OCI-LY7 (cell line): ENCODE results near the gene TRAF6. TPM values are rescaled to one million over a fixed set of nuclear protein-coding genes. Genes with fewer than 3 reads are reported as not detected.

Experiments
- BruUV-seq: library from RNA; stranded (reverse); fragments of 400-500 nt; replicated peaks from 2 replicates; lab custom pipeline; 2021; lab: Mats Ljungman, UMichigan
- CTCF ChIA-PET: fragments of 300-600 bp; sonication (Branson Sonifier 250); formaldehyde crosslinking; loops from one replicate; lab custom pipeline; 2022; ENCODE audit warnings: antibody characterized with exemption; ENCODE audit not compliant: unreplicated experiment; lab: Charles Lee
- POLR2A ChIA-PET: fragments of 300-600 bp; sonication (Branson Sonifier 250); formaldehyde crosslinking; loops from one replicate; lab custom pipeline; 2022; ENCODE audit warnings: antibody characterized with exemption; lab: Charles Lee
- DNase-seq: peaks from one replicate; pipeline ENCODE4 v3.0.0-alpha.2; 2015; ENCODE audit warnings: low spot score
- H2AFZ ChIP-seq: fragments of 200-600 bp; sonication (generic), shearing (Covaris generic); 2 replicates; pipeline ENCODE4 v1.6.1; 2014; ENCODE audit warnings: mild to moderate bottlenecking, antibody characterized with exemption, low read length, moderate library complexity
- H3K27ac ChIP-seq: fragments of 200-600 bp; sonication (generic); 2 replicates; pipeline ENCODE4 v1.5.1; 2014; ENCODE audit warnings: mixed run types, low read depth, mild to moderate bottlenecking, moderate library complexity, low read length, inconsistent platforms; ENCODE audit not compliant: poor library complexity, severe bottlenecking
- H3K36me3 ChIP-seq: fragments of 200-600 bp; sonication (generic); 2 replicates; pipeline ENCODE4 v1.6.1; 2014; ENCODE audit warnings: mild to moderate bottlenecking, antibody characterized with exemption, low read length, moderate library complexity, mixed read lengths; ENCODE audit not compliant: insufficient read depth
- H3K4me1 ChIP-seq: fragments of 200-600 bp; sonication (generic); 2 replicates; pipeline ENCODE4 v1.5.1; 2014; ENCODE audit warnings: mild to moderate bottlenecking, low read length; ENCODE audit not compliant: insufficient read depth, poor library complexity, severe bottlenecking
- H3K4me2 ChIP-seq: fragments of 200-600 bp; sonication (generic); 2 replicates; pipeline ENCODE4 v1.6.1; 2014; ENCODE audit warnings: mild to moderate bottlenecking, low read length
- H3K4me3 ChIP-seq: fragments of 200-600 bp; sonication (generic); 2 replicates; pipeline ENCODE4 v1.5.1; 2014; ENCODE audit warnings: mild to moderate bottlenecking, low read depth, low read length; ENCODE audit not compliant: poor library complexity, severe bottlenecking
- H3K79me2 ChIP-seq: fragments of 200-600 bp; sonication (generic); 2 replicates; pipeline ENCODE4 v1.6.1; 2016; ENCODE audit warnings: low read depth, mild to moderate bottlenecking, low read length, moderate library complexity, mixed read lengths; ENCODE audit not compliant: insufficient read depth
- H3K9me2 ChIP-seq: fragments of 200-600 bp; sonication (generic); 2 replicates; pipeline ENCODE4 v1.6.1; 2016; ENCODE audit warnings: mild to moderate bottlenecking, low read length, mixed read lengths; ENCODE audit not compliant: insufficient read depth
- H3K9me3 ChIP-seq: fragments of 200-600 bp; sonication (generic); 2 replicates; pipeline ENCODE4 v1.6.1; 2014; ENCODE audit warnings: mild to moderate bottlenecking, mixed run types, low read length, mixed read lengths
- H4K20me1 ChIP-seq: fragments of 200-600 bp; sonication (generic); 2 replicates; pipeline ENCODE4 v1.6.1; 2014; ENCODE audit warnings: mild to moderate bottlenecking, antibody characterized with exemption, low read length, moderate library complexity, mixed read lengths; ENCODE audit not compliant: insufficient read depth
- EZH2phosphoT487 ChIP-seq: fragments of 200-600 bp; sonication (generic); IDR thresholded peaks from 2 replicates; pipeline ENCODE4 v1.6.1; 2018; ENCODE audit warnings: low read depth, borderline replicate concordance, mild to moderate bottlenecking, mixed run types, antibody characterized with exemption, low read length, moderate library complexity, mixed read lengths
- intact Hi-C: fragments of 100-400 bp; cut with micrococcal nuclease; formaldehyde crosslinking; loops from one replicate; pipeline ENCODE4 v1.10.0; 2022; ENCODE audit not compliant: unreplicated experiment
- total RNA-seq, 2 experiments: library from RNA; depleted of rRNA in 1 of 2; stranded (reverse); fragments of >200 nt in 1 of 2; shearing (Covaris generic) in 1 of 2; gene quantifications; 2 replicates each; pipeline ENCODE4 v1.2.3, GENCODE V29; 2014 to 2022
- TF ChIP-seq, protein P1 (sequence below): fragments of 200-600 bp; sonication (generic); conservative IDR thresholded peaks from 2 replicates; pipeline ENCODE4 v1.5.1; 2014; ENCODE audit warnings: mild to moderate bottlenecking, antibody characterized with exemption, low read length, moderate library complexity, mixed read lengths

TRAF6 gene
- total RNA-seq, 2 experiments from 2014 or later, result 5.5 to 10.2 TPM

DNA sequence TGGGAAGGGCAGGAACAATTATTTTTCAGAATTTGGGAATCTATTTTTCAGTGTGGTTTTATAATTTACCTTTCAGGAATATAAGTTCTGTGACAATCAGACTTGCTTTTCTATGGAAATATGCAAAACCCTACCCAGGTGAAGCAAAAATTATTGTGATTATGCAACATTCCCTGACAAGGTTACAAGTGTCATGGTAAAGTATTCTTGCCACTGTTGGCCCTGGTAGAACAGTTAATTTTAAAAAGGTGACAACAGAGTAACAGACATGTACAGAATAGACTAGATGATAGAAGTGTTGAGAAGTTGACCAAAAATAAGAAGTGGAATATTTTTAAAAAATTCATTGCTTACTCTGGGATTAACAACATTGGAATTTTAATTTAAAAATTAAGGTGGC, 29.2 kb downstream of the TRAF6 start:
- BruUV-seq, result no TSS peak
- Histone ChIP-seq H2AFZ (no peak overlapping the region), H3K9me3 (no peaks in the 10 kb centered on the region), H3K4me2 (no peak overlapping the region), H3K4me1 (no peaks in the 10 kb centered on the region), H3K4me3 (no peak overlapping the region), H3K79me2 (no peaks in the 10 kb centered on the region), H3K9me2 (no peaks in the 10 kb centered on the region), H3K36me3 (peaks cover 19% of the 10 kb centered on the region), H4K20me1 (no peaks in the 10 kb centered on the region), H3K27ac (no peak overlapping the region)
- POLR2A ChIA-PET, result no interaction called here
- DNase-seq, result no peak
- TF ChIP-seq EZH2phosphoT487, result no peak
- TF ChIP-seq, protein P1, sequence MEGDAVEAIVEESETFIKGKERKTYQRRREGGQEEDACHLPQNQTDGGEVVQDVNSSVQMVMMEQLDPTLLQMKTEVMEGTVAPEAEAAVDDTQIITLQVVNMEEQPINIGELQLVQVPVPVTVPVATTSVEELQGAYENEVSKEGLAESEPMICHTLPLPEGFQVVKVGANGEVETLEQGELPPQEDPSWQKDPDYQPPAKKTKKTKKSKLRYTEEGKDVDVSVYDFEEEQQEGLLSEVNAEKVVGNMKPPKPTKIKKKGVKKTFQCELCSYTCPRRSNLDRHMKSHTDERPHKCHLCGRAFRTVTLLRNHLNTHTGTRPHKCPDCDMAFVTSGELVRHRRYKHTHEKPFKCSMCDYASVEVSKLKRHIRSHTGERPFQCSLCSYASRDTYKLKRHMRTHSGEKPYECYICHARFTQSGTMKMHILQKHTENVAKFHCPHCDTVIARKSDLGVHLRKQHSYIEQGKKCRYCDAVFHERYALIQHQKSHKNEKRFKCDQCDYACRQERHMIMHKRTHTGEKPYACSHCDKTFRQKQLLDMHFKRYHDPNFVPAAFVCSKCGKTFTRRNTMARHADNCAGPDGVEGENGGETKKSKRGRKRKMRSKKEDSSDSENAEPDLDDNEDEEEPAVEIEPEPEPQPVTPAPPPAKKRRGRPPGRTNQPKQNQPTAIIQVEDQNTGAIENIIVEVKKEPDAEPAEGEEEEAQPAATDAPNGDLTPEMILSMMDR, result no peak
- CTCF ChIA-PET, result no interaction called here
- intact Hi-C loops, result no loop called here

DNA sequence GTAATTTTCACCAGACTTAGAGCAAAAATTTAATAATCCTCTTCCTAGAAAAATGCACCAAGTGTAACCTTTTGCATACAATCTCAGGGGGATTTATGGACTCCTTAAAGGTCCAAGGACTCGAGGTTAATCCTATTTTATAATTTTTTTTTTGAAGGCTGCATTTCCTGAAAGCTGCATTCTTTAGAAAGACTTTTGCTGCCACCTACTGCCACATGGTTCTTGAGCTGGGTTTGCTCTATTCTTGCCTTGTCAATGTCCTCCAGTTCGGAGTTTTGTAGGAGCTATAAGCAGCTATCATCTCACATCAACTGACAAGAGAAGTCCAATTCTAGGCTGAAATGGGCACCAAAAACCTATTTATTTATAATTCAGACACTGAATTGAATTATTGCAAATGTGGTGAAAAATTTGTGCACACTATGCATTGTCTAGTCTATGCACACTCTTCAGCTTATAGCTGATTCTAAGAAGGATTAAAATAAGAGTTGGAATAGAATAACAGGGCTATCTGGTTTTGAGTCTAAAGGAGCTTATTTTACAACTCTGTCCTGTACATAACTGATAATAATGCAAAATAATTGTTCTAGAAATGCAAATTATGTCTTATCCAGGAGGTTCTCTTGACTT, 31.3 kb downstream of the TRAF6 start:
- H3K9me2 ChIP-seq, result no peaks in the 10 kb centered on the region
- no peaks in the 10 kb centered on the region for H3K79me2 ChIP-seq
- no TSS peak for BruUV-seq
- no peaks in the 10 kb centered on the region for H3K9me3 ChIP-seq
- POLR2A ChIA-PET, result interaction anchor here (0.6 to 2.8 kb wide), 7 partner anchors 10 to 211 kb away, joined by 3 to 8 read pairs (median 6); no protein-coding TSS in a partner anchor
- no peaks in the 10 kb centered on the region for H4K20me1 ChIP-seq
- intact Hi-C loops, result loop anchor here (1.0 kb wide), 1 partner anchor 187 kb away; no protein-coding TSS in a partner anchor
- H2AFZ ChIP-seq, result no peak overlapping the region
- no peak overlapping the region for H3K4me2 ChIP-seq
- H3K4me3 ChIP-seq, result no peak overlapping the region
- peak; percentile 62 for DNase-seq
- H3K27ac ChIP-seq, result no peak overlapping the region
- peaks cover 2% of the 10 kb centered on the region for H3K36me3 ChIP-seq
- no peak for TF ChIP-seq EZH2phosphoT487
- TF ChIP-seq, protein P1, result peak; percentile 86
- H3K4me1 ChIP-seq, result no peaks in the 10 kb centered on the region
- CTCF ChIA-PET, result interaction anchor here (0.8 to 2.4 kb wide), 7 partner anchors 9 to 213 kb away, joined by 3 to 15 read pairs (median 4); no protein-coding TSS in a partner anchor

DNA sequence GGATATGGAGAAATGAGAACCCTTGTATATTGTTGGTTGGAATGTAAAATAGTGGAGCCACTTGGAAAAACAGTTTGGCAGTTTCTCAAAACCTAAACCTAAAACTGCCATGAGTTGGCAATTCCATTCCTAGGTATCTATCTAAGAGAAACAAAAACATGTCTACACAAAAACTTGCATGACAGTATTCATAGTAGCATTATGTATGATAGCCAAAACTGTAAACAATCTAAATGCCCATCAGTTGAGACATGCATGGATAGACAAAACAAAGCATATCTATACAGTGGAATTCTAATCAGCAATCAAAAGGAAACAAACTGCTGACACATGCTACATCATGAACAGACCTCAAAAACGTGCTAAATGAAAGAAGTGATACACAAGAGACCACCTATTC, 34.9 kb downstream of the TRAF6 start:
- H3K27ac ChIP-seq, result no peak overlapping the region
- H3K4me2 ChIP-seq, result no peak overlapping the region
- H3K79me2 ChIP-seq, result no peaks in the 10 kb centered on the region
- no TSS peak for BruUV-seq
- H3K4me1 ChIP-seq, result no peaks in the 10 kb centered on the region
- TF ChIP-seq EZH2phosphoT487, result no peak
- TF ChIP-seq, protein P1, result no peak
- H3K4me3 ChIP-seq, result no peak overlapping the region
- H4K20me1 ChIP-seq, result no peaks in the 10 kb centered on the region
- no peaks in the 10 kb centered on the region for H3K9me2 ChIP-seq
- CTCF ChIA-PET, result no interaction called here
- no peaks in the 10 kb centered on the region for H3K9me3 ChIP-seq
- intact Hi-C loops, result no loop called here
- DNase-seq, result no peak
- no peak overlapping the region for H2AFZ ChIP-seq
- no peaks in the 10 kb centered on the region for H3K36me3 ChIP-seq
- POLR2A ChIA-PET, result interaction anchor here (1.2 kb wide), 1 partner anchor 12 kb away, joined by 5 read pairs; no protein-coding TSS in a partner anchor
